ENCODE results near the gene REXO1. TPM values are rescaled to one million over a fixed set of nuclear protein-coding genes. Genes with fewer than 3 reads are reported as not detected.
"Not testable (repeated sequence)": the region's sequence is repeated elsewhere in the genome, so short reads cannot be mapped to it uniquely, and the experiment has no call there.

REXO1 gene
- total RNA-seq, 1 donor from 2014 or later, result 22.2 TPM

DNA sequence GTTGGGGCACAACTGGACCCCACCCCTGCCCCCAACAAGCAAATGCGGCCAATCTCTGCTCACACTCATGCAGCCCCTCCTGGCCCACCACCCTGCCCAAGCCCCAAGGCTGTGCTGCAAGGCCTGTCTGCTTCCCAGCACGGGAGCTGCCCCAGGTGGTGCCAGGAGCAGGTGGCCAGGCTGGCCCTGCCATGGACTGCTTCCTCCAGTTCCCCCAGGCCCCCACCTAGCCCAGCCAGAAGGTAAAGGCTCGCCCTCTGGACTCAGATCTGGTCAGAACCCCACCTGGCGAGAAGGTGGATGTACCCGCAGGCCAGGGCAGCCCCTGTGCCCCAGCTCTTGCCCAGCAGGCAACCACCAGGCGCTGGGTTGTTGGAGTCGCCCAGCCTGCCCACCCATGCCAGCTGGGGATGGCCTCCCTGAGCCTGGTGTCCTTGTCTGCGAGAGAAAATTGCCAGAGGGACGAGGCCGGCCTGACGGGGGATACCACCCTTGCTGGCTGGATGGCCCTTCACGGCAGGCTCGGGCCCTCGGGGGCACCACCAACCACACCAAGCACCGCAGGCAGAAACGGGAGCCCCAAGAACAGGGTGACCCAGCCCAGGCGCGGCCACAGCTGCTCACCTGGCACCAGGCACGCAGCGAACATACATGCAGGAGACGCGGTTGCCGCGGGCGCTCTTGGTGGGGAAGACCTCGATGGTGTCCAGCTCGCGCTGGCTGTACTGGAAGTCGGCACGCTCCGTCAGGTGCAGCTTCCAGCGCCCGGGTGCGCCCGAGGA, 32.5 kb upstream of the REXO1 start:
- H3K4me3 Mint-ChIP-seq (ENCODE audit: unreplicated experiment), result no peak overlapping the region
- TF ChIP-seq, protein P1, sequence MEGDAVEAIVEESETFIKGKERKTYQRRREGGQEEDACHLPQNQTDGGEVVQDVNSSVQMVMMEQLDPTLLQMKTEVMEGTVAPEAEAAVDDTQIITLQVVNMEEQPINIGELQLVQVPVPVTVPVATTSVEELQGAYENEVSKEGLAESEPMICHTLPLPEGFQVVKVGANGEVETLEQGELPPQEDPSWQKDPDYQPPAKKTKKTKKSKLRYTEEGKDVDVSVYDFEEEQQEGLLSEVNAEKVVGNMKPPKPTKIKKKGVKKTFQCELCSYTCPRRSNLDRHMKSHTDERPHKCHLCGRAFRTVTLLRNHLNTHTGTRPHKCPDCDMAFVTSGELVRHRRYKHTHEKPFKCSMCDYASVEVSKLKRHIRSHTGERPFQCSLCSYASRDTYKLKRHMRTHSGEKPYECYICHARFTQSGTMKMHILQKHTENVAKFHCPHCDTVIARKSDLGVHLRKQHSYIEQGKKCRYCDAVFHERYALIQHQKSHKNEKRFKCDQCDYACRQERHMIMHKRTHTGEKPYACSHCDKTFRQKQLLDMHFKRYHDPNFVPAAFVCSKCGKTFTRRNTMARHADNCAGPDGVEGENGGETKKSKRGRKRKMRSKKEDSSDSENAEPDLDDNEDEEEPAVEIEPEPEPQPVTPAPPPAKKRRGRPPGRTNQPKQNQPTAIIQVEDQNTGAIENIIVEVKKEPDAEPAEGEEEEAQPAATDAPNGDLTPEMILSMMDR (IDR thresholded peaks at IDR 0.05), result no peak
- H3K9me3 Mint-ChIP-seq (ENCODE audit: low read depth), result no peaks in the 10 kb centered on the region
- peaks cover 32% of the 10 kb centered on the region for H3K4me1 Mint-ChIP-seq (ENCODE audit: low read depth)
- DNase-seq (ENCODE audit: low spot score), result peak; percentile 90
- H3K27ac Mint-ChIP-seq (ENCODE audit: unreplicated experiment), result no peak overlapping the region
- no peaks in the 10 kb centered on the region for H3K27me3 Mint-ChIP-seq (ENCODE audit: low read depth)
- H3K36me3 Mint-ChIP-seq (ENCODE audit: low read depth), result no peaks in the 10 kb centered on the region

DNA sequence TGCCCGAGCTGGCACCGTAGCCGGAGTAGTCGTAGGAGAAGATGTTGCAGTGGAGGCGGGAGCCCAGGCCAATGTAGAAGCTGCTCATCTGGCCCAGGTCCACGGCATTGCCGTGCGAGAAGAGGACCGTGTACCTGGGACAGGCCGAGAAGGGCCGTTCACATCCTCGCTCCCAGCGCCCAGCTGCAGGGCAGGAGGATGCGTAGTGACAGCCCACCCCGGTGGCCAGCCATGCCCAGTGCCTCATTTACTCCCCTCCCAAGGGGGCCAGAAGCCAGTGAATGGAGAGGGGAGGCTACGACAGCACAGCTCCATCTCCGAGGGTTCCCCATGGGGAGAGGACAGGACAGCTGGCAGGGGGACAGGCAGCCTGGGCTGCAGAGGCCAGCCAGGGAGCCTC, 31.7 kb upstream of the REXO1 start:
- peaks cover 37% of the 10 kb centered on the region for H3K4me1 Mint-ChIP-seq (ENCODE audit: low read depth)
- not testable (repeated sequence) for DNase-seq (ENCODE audit: low spot score); H3K27me3 Mint-ChIP-seq (ENCODE audit: low read depth); H3K9me3 Mint-ChIP-seq (ENCODE audit: low read depth); H3K36me3 Mint-ChIP-seq (ENCODE audit: low read depth); H3K4me3 Mint-ChIP-seq (ENCODE audit: unreplicated experiment); H3K27ac Mint-ChIP-seq (ENCODE audit: unreplicated experiment)

DNA sequence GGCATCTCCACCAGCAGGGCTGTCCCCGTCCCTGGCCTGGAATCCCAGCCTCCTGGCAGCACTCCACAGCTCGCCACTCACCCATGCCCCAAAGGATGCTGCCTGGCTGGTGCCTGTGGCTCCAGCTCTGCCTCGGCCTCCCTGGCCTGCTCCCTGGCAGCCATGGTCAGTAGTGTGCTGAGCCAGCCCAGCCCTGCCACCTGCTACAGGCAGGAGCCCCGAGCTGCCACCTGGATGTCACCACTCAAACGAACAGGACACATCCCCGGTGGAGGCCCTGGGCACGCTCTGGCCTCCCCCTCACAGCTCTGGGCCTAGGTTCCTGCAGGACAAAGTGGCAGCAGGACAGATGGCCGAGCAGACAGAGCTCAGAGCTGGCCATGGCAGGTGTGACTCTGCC, 30.3 kb upstream of the REXO1 start:
- H3K36me3 Mint-ChIP-seq (ENCODE audit: low read depth); H3K27me3 Mint-ChIP-seq (ENCODE audit: low read depth); H3K4me3 Mint-ChIP-seq (ENCODE audit: unreplicated experiment); DNase-seq (ENCODE audit: low spot score); H3K9me3 Mint-ChIP-seq (ENCODE audit: low read depth); H3K27ac Mint-ChIP-seq (ENCODE audit: unreplicated experiment): not testable (repeated sequence)
- peaks cover 38% of the 10 kb centered on the region for H3K4me1 Mint-ChIP-seq (ENCODE audit: low read depth)

DNA sequence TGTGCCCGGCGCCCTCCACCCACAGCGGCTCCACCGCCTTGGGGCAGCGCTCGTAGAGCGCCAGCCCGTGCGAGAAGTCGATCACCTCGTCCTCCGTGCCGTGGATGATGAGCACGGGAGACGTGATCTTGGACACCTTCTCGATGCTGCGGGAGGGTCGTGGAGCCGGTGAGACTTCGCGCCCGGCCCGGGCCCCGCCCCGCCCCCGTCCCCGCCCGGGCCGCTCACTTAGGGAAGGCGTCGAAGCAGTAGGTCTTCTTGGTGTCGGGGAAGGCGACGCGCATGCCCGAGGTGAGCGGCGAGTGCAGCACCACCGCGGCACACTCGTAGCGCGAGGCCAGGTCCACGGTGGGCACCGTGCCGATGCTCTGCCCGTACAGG, 29.0 kb upstream of the REXO1 start:
- not testable (repeated sequence) for H3K27ac Mint-ChIP-seq (ENCODE audit: unreplicated experiment); H3K9me3 Mint-ChIP-seq (ENCODE audit: low read depth); DNase-seq (ENCODE audit: low spot score); H3K36me3 Mint-ChIP-seq (ENCODE audit: low read depth); H3K4me3 Mint-ChIP-seq (ENCODE audit: unreplicated experiment); H3K27me3 Mint-ChIP-seq (ENCODE audit: low read depth)
- H3K4me1 Mint-ChIP-seq (ENCODE audit: low read depth), result peaks cover 25% of the 10 kb centered on the region

DNA sequence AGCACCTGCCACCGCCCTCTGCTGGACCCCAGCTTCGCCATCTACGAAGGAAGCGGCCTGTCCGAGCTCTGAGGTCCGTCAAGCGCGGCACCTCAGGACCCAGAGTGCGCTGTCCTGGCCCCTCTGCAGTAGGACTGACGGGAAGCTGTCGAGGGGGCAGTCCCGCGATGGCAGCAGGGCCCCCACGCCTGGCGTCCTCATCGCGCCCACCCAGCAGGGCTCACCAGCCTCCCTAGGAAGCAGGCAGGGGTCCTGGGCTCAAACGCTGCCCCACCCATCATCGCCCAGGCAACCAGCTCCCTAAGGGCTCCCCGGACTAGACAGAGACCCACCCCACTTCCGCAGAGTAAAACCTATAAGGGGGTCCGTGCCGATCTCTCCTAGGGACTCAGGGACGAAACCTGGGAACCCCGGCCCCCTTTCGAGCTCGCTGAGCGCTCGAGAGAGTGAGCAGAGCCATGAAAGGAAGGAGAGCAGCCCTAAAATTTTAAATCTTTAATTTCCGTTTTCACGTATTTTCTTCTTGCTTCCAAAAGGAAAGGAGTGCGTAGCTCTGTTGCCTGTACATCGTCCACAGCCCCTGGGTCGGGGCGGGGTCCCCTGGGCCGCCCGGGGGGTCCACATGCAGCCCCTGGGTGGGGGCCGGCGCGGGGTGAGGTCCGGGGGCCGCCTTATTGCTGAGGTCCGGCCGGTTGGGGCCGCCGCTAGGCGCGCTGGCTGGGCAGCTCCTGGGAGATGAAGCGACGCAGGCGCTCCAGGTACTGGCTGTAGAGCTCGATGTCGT, 28.4 kb upstream of the REXO1 start:
- peaks cover 21% of the 10 kb centered on the region for H3K4me1 Mint-ChIP-seq (ENCODE audit: low read depth)
- H3K27me3 Mint-ChIP-seq (ENCODE audit: low read depth); H3K9me3 Mint-ChIP-seq (ENCODE audit: low read depth); H3K36me3 Mint-ChIP-seq (ENCODE audit: low read depth): not testable (repeated sequence)
- peak overlapping the region; percentile 99 for H3K27ac Mint-ChIP-seq (ENCODE audit: unreplicated experiment)
- TF ChIP-seq, protein P1 (IDR thresholded peaks at IDR 0.05), result peak; percentile 7
- peak overlapping the region; percentile 96 for H3K4me3 Mint-ChIP-seq (ENCODE audit: unreplicated experiment)
- peak; percentile 72 for DNase-seq (ENCODE audit: low spot score)

DNA sequence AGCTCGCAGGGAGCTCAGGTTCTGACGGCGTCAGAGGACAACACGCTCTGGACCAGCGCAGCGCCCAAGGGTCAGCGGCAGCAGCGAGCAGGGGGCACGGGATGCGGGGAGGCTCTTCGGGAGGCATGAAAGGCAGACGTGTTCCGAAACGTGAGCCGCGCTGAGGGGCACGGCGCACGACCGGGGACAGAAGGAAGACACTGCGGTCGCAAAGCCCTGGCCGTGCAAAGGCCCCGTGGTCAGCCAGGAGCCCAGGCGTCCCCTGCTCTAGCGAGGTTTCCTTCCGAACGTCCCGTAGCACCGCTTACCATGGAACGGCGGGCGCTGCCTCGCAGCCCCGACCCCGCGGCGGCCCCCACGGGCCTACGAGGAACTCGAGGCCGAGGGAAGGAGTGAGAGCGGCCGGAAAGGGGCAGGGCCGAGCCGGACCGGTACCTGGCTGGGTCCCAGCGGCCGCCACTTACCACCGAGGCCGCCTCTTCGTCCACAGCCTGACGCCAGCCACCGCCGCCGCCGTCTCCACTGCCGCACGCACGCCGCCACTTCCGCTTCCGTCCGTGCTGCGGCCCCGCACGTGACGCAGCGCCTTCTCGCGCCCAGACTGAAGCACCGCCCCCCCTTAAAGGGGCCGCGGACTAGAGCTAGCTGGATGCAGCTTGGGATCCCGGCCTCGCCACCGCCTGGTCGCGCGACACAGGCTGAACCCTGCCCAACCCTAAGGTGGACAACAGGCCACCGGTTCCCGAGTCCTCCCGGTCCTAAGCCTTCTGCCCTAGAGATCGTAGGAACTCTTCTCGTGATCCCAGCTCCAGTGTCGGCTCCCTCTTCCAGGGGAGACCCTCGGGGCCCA, 27.6 kb upstream of the REXO1 start:
- DNase-seq (ENCODE audit: low spot score), result peak; percentile 97
- H3K9me3 Mint-ChIP-seq (ENCODE audit: low read depth), result no peaks in the 10 kb centered on the region
- H3K4me1 Mint-ChIP-seq (ENCODE audit: low read depth), result peaks cover 21% of the 10 kb centered on the region
- H3K36me3 Mint-ChIP-seq (ENCODE audit: low read depth), result no peaks in the 10 kb centered on the region
- peak overlapping the region; percentile 96 for H3K4me3 Mint-ChIP-seq (ENCODE audit: unreplicated experiment)
- H3K27me3 Mint-ChIP-seq (ENCODE audit: low read depth), result no peaks in the 10 kb centered on the region
- H3K27ac Mint-ChIP-seq (ENCODE audit: unreplicated experiment), result peak overlapping the region; percentile 99
- TF ChIP-seq, protein P1 (IDR thresholded peaks at IDR 0.05), result peak; percentile 38

DNA sequence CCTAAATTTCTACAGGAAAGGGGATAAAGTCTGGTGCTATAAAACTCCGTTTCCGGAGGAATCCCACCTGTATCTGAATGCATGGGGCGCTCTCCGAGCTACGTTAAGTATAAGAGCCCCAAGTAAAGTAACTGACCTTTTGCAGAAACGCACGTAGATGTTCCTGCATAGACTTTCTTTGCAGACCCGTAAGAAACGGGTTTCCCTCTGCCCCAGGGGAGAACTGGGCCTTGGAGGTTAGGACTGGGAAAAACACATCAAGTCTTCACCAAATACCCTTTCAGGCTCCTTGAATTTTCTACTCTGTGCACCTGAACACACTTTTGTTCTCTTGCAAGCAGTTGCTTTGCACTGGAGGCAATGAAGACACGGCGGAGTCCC, 27.0 kb upstream of the REXO1 start:
- not testable (repeated sequence) for H3K36me3 Mint-ChIP-seq (ENCODE audit: low read depth); H3K9me3 Mint-ChIP-seq (ENCODE audit: low read depth); DNase-seq (ENCODE audit: low spot score); H3K27me3 Mint-ChIP-seq (ENCODE audit: low read depth)
- peak overlapping the region; percentile 99 for H3K27ac Mint-ChIP-seq (ENCODE audit: unreplicated experiment)
- H3K4me1 Mint-ChIP-seq (ENCODE audit: low read depth), result peaks cover 21% of the 10 kb centered on the region
- H3K4me3 Mint-ChIP-seq (ENCODE audit: unreplicated experiment), result peak overlapping the region; percentile 96

Measured in chondrocyte (in vitro differentiated cells).